Measurements from ENCODE around the gene STIM2. TPM values are rescaled to one million over a fixed set of nuclear protein-coding genes. Genes with fewer than 3 reads are reported as not detected.

STIM2 gene
- total and polyA plus RNA-seq, 4 experiments from 2014 or later = 23.8 to 91.7 (median 62.7) TPM

GRCh38 chr4:26884026-26884425, 23.4 kb downstream of the STIM2 start:
- CTCF ChIA-PET (ENCODE audit: partially characterized antibody) = interaction anchor here (0.7 to 4.8 kb wide), 5 partner anchors 17 to 122 kb away, joined by 3 to 49 read pairs (median 4); partner anchors contain the start of gene STIM2
- Mint-ChIP-seq H3K4me3 (peak overlapping the region; percentile 52 to 90 (median 68)), H3K27me3 (no peaks in the 10 kb centered on the region), H3K27ac (peak overlapping the region; percentile 83 to 99 (median 96)), H3K36me3 (peaks cover 3% of the 10 kb centered on the region in 2 donors), H3K9me3 (peaks cover 0 to 2% (median 0%) of the 10 kb centered on the region in 8 donors), H3K4me1 (peaks cover 66 to 92% (median 74%) of the 10 kb centered on the region in 4 donors)
- intact Hi-C loops (cut with micrococcal nuclease) = loop anchor here (1.0 kb wide), 2 partner anchors 9 to 23 kb away; no protein-coding TSS in a partner anchor
- no peak for DNase-seq
- Histone ChIP-seq H3K36me3 (ENCODE audit: insufficient read depth, low read length) (no peaks in the 10 kb centered on the region), H3K9me3 (ENCODE audit: control insufficient read depth in 1 of 2, low read length in 2 of 2) (no peaks in the 10 kb centered on the region), H3K27ac (ENCODE audit: low read depth, low read length) (peak overlapping the region; percentile 81), H3K4me1 (ENCODE audit: insufficient read depth, low read length) (peaks cover 85% of the 10 kb centered on the region), H3K4me3 (ENCODE audit: low read length in 2 of 2) (peak overlapping the region in 1 of 2 donors; percentile 2), H3K27me3 (ENCODE audit: insufficient read depth, low read length) (no peaks in the 10 kb centered on the region)
- POLR2A ChIA-PET (ENCODE audit: partially characterized antibody) = interaction anchor here (1.0 to 6.7 kb wide), 8 partner anchors 8 to 300 kb away, joined by 3 to 250 read pairs (median 38); partner anchors contain the start of genes STIM2 and TBC1D19

DNA sequence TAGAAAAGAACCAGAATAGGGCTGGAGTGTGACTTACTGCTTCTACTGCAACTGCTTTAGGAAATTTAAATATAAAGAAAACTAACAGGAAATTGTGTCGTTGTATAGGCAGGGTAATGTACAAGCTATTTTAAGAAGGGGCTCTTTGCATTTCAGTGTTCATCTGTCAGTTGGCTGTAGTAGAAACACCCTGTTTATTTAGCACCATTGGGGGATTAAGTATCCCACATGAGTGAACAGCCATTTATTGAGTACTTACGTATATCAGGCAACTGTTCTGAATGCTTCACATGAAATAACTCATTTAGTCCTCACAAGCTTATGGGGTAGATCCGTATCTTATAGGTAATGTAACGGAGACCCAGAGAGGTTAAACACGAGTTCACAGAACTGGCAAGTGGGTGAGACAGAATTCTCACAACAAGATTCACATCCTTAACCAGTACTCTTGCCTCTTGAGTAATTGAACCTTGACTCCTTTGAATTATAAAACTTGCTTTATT, 23.9 kb downstream of the STIM2 start:
- Histone ChIP-seq H3K27me3 (ENCODE audit: insufficient read depth, low read length) (no peaks in the 10 kb centered on the region), H3K27ac (ENCODE audit: low read depth, low read length) (peak overlapping the region; percentile 81), H3K36me3 (ENCODE audit: insufficient read depth, low read length) (no peaks in the 10 kb centered on the region), H3K4me3 (ENCODE audit: low read length in 2 of 2) (peak overlapping the region; percentile 2 to 8), H3K4me1 (ENCODE audit: insufficient read depth, low read length) (peaks cover 85% of the 10 kb centered on the region), H3K9me3 (ENCODE audit: control insufficient read depth in 1 of 2, low read length in 2 of 2) (no peaks in the 10 kb centered on the region)
- intact Hi-C loops (cut with micrococcal nuclease) = loop anchor here (1.0 kb wide), 2 partner anchors 9 to 23 kb away; no protein-coding TSS in a partner anchor
- H3K4me3 Mint-ChIP-seq = peak overlapping the region; percentile 52 to 90 (median 72)
- H3K4me1 Mint-ChIP-seq = peaks cover 62 to 92% (median 73%) of the 10 kb centered on the region in 4 donors
- H3K9me3 Mint-ChIP-seq = peaks cover 0 to 2% (median 0%) of the 10 kb centered on the region in 8 donors
- H3K27me3 Mint-ChIP-seq = no peaks in the 10 kb centered on the region
- POLR2A ChIA-PET (ENCODE audit: partially characterized antibody) = interaction anchor here (1.0 to 6.7 kb wide), 10 partner anchors 9 to 565 kb away, joined by 3 to 250 read pairs (median 20); partner anchors contain the start of genes STIM2 and TBC1D19
- H3K27ac Mint-ChIP-seq = peak overlapping the region; percentile 83 to 99 (median 96)
- CTCF ChIA-PET (ENCODE audit: partially characterized antibody) = interaction anchor here (1.0 to 4.8 kb wide), 4 partner anchors 18 to 121 kb away, joined by 3 to 49 read pairs (median 7); partner anchors contain the start of gene STIM2
- DNase-seq = peak; percentile 33 to 56 (median 46)
- H3K36me3 Mint-ChIP-seq = peaks cover 0 to 3% of the 10 kb centered on the region in 2 donors

GRCh38 chr4:26885912-26886274, 25.3 kb downstream of the STIM2 start:
- Mint-ChIP-seq H3K9me3 (peaks cover 0 to 3% (median 0%) of the 10 kb centered on the region in 8 donors), H3K27me3 (no peaks in the 10 kb centered on the region), H3K27ac (peak overlapping the region; percentile 83 to 99 (median 97)), H3K4me1 (peaks cover 60 to 91% (median 72%) of the 10 kb centered on the region in 4 donors), H3K4me3 (peak overlapping the region; percentile 75 to 90 (median 85)), H3K36me3 (peaks cover 0 to 1% of the 10 kb centered on the region in 2 donors)
- Histone ChIP-seq H3K27me3 (ENCODE audit: insufficient read depth, low read length) (no peaks in the 10 kb centered on the region), H3K4me1 (ENCODE audit: insufficient read depth, low read length) (peaks cover 78% of the 10 kb centered on the region), H3K9me3 (ENCODE audit: control insufficient read depth in 1 of 2, low read length in 2 of 2) (no peaks in the 10 kb centered on the region), H3K27ac (ENCODE audit: low read depth, low read length) (peak overlapping the region; percentile 81), H3K4me3 (ENCODE audit: low read length in 2 of 2) (peak overlapping the region; percentile 36 to 44), H3K36me3 (ENCODE audit: insufficient read depth, low read length) (no peaks in the 10 kb centered on the region)
- peak; percentile 73 to 83 (median 80) for DNase-seq
- ChIA-PET CTCF (ENCODE audit: partially characterized antibody) (interaction anchor here (0.6 to 4.8 kb wide), 11 partner anchors 11 to 555 kb away, joined by 3 to 49 read pairs (median 4); partner anchors contain the start of genes STIM2 and TBC1D19), POLR2A (ENCODE audit: partially characterized antibody) (interaction anchor here (0.7 to 6.7 kb wide), 17 partner anchors 8 to 566 kb away, joined by 3 to 250 read pairs (median 6); partner anchors contain the start of genes STIM2 and TBC1D19)
- intact Hi-C loops (cut with micrococcal nuclease) = loop anchor here (5.0 kb wide), 1 partner anchor 36 kb away; no protein-coding TSS in a partner anchor

GRCh38 chr4:26887143-26887542, 26.5 kb downstream of the STIM2 start:
- Mint-ChIP-seq H3K27me3 (no peaks in the 10 kb centered on the region), H3K4me1 (peaks cover 62 to 89% (median 77%) of the 10 kb centered on the region in 4 donors), H3K9me3 (peaks cover 0 to 3% (median 0%) of the 10 kb centered on the region in 8 donors), H3K4me3 (peak overlapping the region; percentile 75 to 90 (median 85)), H3K36me3 (peaks cover 0 to 2% of the 10 kb centered on the region in 2 donors), H3K27ac (peak overlapping the region; percentile 83 to 99 (median 97))
- Histone ChIP-seq H3K27ac (ENCODE audit: low read depth, low read length) (peak overlapping the region; percentile 81), H3K9me3 (ENCODE audit: control insufficient read depth in 1 of 2, low read length in 2 of 2) (no peaks in the 10 kb centered on the region), H3K4me3 (ENCODE audit: low read length in 2 of 2) (peak overlapping the region in 1 of 2 donors; percentile 36), H3K27me3 (ENCODE audit: insufficient read depth, low read length) (no peaks in the 10 kb centered on the region), H3K4me1 (ENCODE audit: insufficient read depth, low read length) (peaks cover 71% of the 10 kb centered on the region), H3K36me3 (ENCODE audit: insufficient read depth, low read length) (no peaks in the 10 kb centered on the region)
- peak in 4 of 5 donors; percentile 50 to 66 (median 56) for DNase-seq
- ChIA-PET CTCF (ENCODE audit: partially characterized antibody) (interaction anchor here (0.6 to 4.8 kb wide), 11 partner anchors 9 to 1075 kb away, joined by 3 to 49 read pairs (median 4); partner anchors contain the start of gene STIM2), POLR2A (ENCODE audit: partially characterized antibody) (interaction anchor here (0.5 to 6.7 kb wide), 13 partner anchors 9 to 303 kb away, joined by 3 to 250 read pairs (median 10); partner anchors contain the start of genes STIM2 and TBC1D19)
- intact Hi-C loops (cut with micrococcal nuclease) = loop anchor here (1.0 to 5.0 kb wide), 2 partner anchors 30 to 35 kb away; no protein-coding TSS in a partner anchor

DNA sequence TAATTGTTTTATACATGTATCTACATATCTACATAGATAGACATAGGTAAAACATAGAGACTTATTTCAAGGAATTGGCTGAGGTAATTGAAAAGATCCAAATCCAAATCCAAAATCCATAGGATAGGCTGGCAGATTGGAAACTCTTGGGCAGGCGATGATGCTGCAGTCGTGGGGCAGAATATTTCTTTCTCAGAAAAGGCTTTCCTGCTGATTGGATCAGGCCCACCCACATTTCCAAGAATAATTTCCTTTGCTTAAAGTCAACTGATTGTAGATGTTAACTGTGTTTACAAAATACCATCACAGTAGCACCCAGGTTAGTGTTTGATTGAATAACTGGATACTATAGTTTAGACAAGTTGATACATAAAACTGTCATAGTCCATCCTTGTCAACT, 27.2 kb downstream of the STIM2 start:
- peaks cover 66 to 90% (median 79%) of the 10 kb centered on the region in 4 donors for H3K4me1 Mint-ChIP-seq
- no peaks in the 10 kb centered on the region for H3K9me3 ChIP-seq (ENCODE audit: control insufficient read depth in 1 of 2, low read length in 2 of 2)
- intact Hi-C loops (cut with micrococcal nuclease) = loop anchor here (1.0 to 5.0 kb wide), 2 partner anchors 31 to 34 kb away; no protein-coding TSS in a partner anchor
- H3K36me3 Mint-ChIP-seq = peaks cover 0 to 5% of the 10 kb centered on the region in 2 donors
- no peak overlapping the region for H3K4me3 ChIP-seq (ENCODE audit: low read length in 2 of 2)
- no peak overlapping the region for H3K27ac ChIP-seq (ENCODE audit: low read depth, low read length)
- no peak for DNase-seq
- peak overlapping the region in 3 of 8 donors; percentile 12 to 27 (median 13) for H3K4me3 Mint-ChIP-seq
- no peaks in the 10 kb centered on the region for H3K27me3 Mint-ChIP-seq
- H3K9me3 Mint-ChIP-seq = peaks cover 0 to 3% (median 0%) of the 10 kb centered on the region in 8 donors
- H3K4me1 ChIP-seq (ENCODE audit: insufficient read depth, low read length) = peaks cover 71% of the 10 kb centered on the region
- CTCF ChIA-PET (ENCODE audit: partially characterized antibody) = interaction anchor here (1.6 to 4.8 kb wide), 5 partner anchors 13 to 557 kb away, joined by 4 to 49 read pairs (median 14); partner anchors contain the start of gene STIM2
- POLR2A ChIA-PET (ENCODE audit: partially characterized antibody) = interaction anchor here (0.5 to 6.7 kb wide), 9 partner anchors 10 to 304 kb away, joined by 4 to 250 read pairs (median 10); partner anchors contain the start of genes STIM2 and TBC1D19
- no peaks in the 10 kb centered on the region for H3K27me3 ChIP-seq (ENCODE audit: insufficient read depth, low read length)
- no peaks in the 10 kb centered on the region for H3K36me3 ChIP-seq (ENCODE audit: insufficient read depth, low read length)
- peak overlapping the region in 6 of 7 donors; percentile 65 to 86 (median 82) for H3K27ac Mint-ChIP-seq

GRCh38 chr4:26889356-26889755, 28.7 kb downstream of the STIM2 start:
- H3K27me3 ChIP-seq (ENCODE audit: insufficient read depth, low read length) = no peaks in the 10 kb centered on the region
- peaks cover 64% of the 10 kb centered on the region for H3K4me1 ChIP-seq (ENCODE audit: insufficient read depth, low read length)
- H3K4me1 Mint-ChIP-seq = peaks cover 66 to 86% (median 75%) of the 10 kb centered on the region in 4 donors
- no peak for DNase-seq
- H3K9me3 ChIP-seq (ENCODE audit: control insufficient read depth in 1 of 2, low read length in 2 of 2) = no peaks in the 10 kb centered on the region
- H3K27ac Mint-ChIP-seq = peak overlapping the region in 6 of 7 donors; percentile 8 to 68 (median 24)
- H3K27me3 Mint-ChIP-seq = no peaks in the 10 kb centered on the region
- peaks cover 0 to 6% of the 10 kb centered on the region in 2 donors for H3K36me3 Mint-ChIP-seq
- intact Hi-C loops (cut with micrococcal nuclease) = loop anchor here (5.0 kb wide), 1 partner anchor 33 kb away; no protein-coding TSS in a partner anchor
- H3K36me3 ChIP-seq (ENCODE audit: insufficient read depth, low read length) = no peaks in the 10 kb centered on the region
- CTCF ChIA-PET (ENCODE audit: partially characterized antibody) = no interaction called here
- H3K9me3 Mint-ChIP-seq = peaks cover 0 to 3% (median 0%) of the 10 kb centered on the region in 8 donors
- H3K4me3 Mint-ChIP-seq = no peak overlapping the region
- POLR2A ChIA-PET (ENCODE audit: partially characterized antibody) = no interaction called here
- H3K4me3 ChIP-seq (ENCODE audit: low read length in 2 of 2) = no peak overlapping the region
- H3K27ac ChIP-seq (ENCODE audit: low read depth, low read length) = no peak overlapping the region
